ENCODE results near the gene SAP30L.

SAP30L gene

GRCh38 chr5:154445422-154446194, at the start of gene SAP30L:
Gene SAP30L, plus strand, starts transcription at chr5:154445997. Its CDS starts 608 bp downstream, at chr5:154446605.
- peak; percentile 85 for DNase-seq

GRCh38 chr5:154396128-154396527, 49.7 kb upstream of the SAP30L start:
- DNase-seq, result no peak

GRCh38 chr5:154397652-154398406, 48.0 kb upstream of the SAP30L start:
- DNase-seq, result peak; percentile 81

- DNase-seq, result no peak
Observed at GRCh38 chr5:154400678-154401077, 45.1 kb upstream of the SAP30L start.

GRCh38 chr5:154401355-154401754, 44.4 kb upstream of the SAP30L start:
- no peak for DNase-seq

- DNase-seq, result no peak
Observed at GRCh38 chr5:154401931-154402330, 43.9 kb upstream of the SAP30L start.

- DNase-seq, result no peak
Observed at GRCh38 chr5:154402611-154403010, 43.2 kb upstream of the SAP30L start.

- DNase-seq, result no peak
Observed at GRCh38 chr5:154403234-154403633, 42.6 kb upstream of the SAP30L start.

GRCh38 chr5:154403776-154404387, 41.9 kb upstream of the SAP30L start:
- DNase-seq, result no peak

GRCh38 chr5:154405078-154405792, 40.6 kb upstream of the SAP30L start:
- DNase-seq, result peak; percentile 71

GRCh38 chr5:154406231-154406630, 39.6 kb upstream of the SAP30L start:
- no peak for DNase-seq

- DNase-seq, result no peak
Observed at GRCh38 chr5:154406826-154407225, 39.0 kb upstream of the SAP30L start.

GRCh38 chr5:154408811-154409210, 37.0 kb upstream of the SAP30L start:
- no peak for DNase-seq

GRCh38 chr5:154409230-154409840, 36.5 kb upstream of the SAP30L start:
- DNase-seq, result no peak

- no peak for DNase-seq
Observed at GRCh38 chr5:154410008-154410407, 35.8 kb upstream of the SAP30L start.

- DNase-seq, result no peak
Observed at GRCh38 chr5:154410786-154411185, 35.0 kb upstream of the SAP30L start.

- no peak for DNase-seq
Observed at GRCh38 chr5:154411338-154411737, 34.5 kb upstream of the SAP30L start.

GRCh38 chr5:154412316-154412715, 33.5 kb upstream of the SAP30L start:
- DNase-seq, result no peak

GRCh38 chr5:154412925-154413324, 32.9 kb upstream of the SAP30L start:
- no peak for DNase-seq

GRCh38 chr5:154415114-154415513, 30.7 kb upstream of the SAP30L start:
- DNase-seq, result no peak

- peak; percentile 85 for DNase-seq
Observed at GRCh38 chr5:154418344-154418820, 27.4 kb upstream of the SAP30L start.

GRCh38 chr5:154419236-154419635, 26.6 kb upstream of the SAP30L start:
- no peak for DNase-seq

GRCh38 chr5:154421868-154422267, 23.9 kb upstream of the SAP30L start:
- no peak for DNase-seq

All from COR-L47 (cell line).